Peyer's patch (tissue), 4 donors: ENCODE data around the gene EXOC4. TPM values are rescaled to one million over a fixed set of nuclear protein-coding genes. Genes with fewer than 3 reads are reported as not detected.

ENCODE experiments used
- DNase-seq, 3 donors: peaks; one replicate each; pipeline ENCODE4 v3.0.0-alpha.2; 2017 to 2019
- H3K27ac ChIP-seq, 4 donors: fragments of 200-600 bp; sonication (generic); one replicate each; pipeline ENCODE4 v1.5.1; 2016 to 2019
- H3K27me3 ChIP-seq, 2 donors: fragments of 200-600 bp; sonication (generic); one replicate each; pipeline ENCODE4 v1.5.1; 2019
- H3K36me3 ChIP-seq, 3 donors: fragments of 200-600 bp; sonication (generic); one replicate each; pipeline ENCODE4 v1.5.1; 2016 to 2019
- H3K4me1 ChIP-seq, 4 donors: fragments of 200-600 bp; sonication (generic); one replicate each; pipeline ENCODE4 v1.5.1; 2016 to 2019
- H3K4me3 ChIP-seq, 4 donors: fragments of 200-600 bp; sonication (generic); 1 replicate in 3 of 4; 2 replicates in 1 of 4; pipeline ENCODE4 v1.5.1; 2016 to 2019; ENCODE audit warnings: mild to moderate bottlenecking in 1 of 4
- H3K9me3 ChIP-seq, 4 donors: fragments of 200-600 bp; sonication (generic); one replicate each; pipeline ENCODE4 v1.5.1; 2016 to 2019; ENCODE audit warnings: mild to moderate bottlenecking in 1 of 4
- POLR2A ChIP-seq, 2 donors: fragments of 450-650 bp; IDR thresholded peaks; one replicate each; pipeline ENCODE4 v1.5.1; 2017; ENCODE audit warnings: antibody characterized with exemption in 2 of 2, mild to moderate bottlenecking in 2 of 2, moderate library complexity in 2 of 2
- total RNA-seq, 4 donors: library from RNA; depleted of rRNA; stranded (reverse); fragments of >200 nt; gene quantifications; one replicate each; pipeline ENCODE4 v1.1.0, GENCODE V29; 2016
- TF ChIP-seq, protein P1 (sequence below), 6 experiments: fragments of 450-650 bp in 4 of 6; fragments of 200-600 bp in 2 of 6; sonication (generic) in 1 of 6; IDR thresholded peaks; one replicate each; pipeline ENCODE4 v1.5.1; 2017 to 2019; ENCODE audit warnings: antibody characterized with exemption in 6 of 6, mild to moderate bottlenecking in 3 of 6, moderate library complexity in 1 of 6

EXOC4 gene
- total RNA-seq, 4 donors from 2014 or later: 128 to 502 (median 141) TPM

DNA sequence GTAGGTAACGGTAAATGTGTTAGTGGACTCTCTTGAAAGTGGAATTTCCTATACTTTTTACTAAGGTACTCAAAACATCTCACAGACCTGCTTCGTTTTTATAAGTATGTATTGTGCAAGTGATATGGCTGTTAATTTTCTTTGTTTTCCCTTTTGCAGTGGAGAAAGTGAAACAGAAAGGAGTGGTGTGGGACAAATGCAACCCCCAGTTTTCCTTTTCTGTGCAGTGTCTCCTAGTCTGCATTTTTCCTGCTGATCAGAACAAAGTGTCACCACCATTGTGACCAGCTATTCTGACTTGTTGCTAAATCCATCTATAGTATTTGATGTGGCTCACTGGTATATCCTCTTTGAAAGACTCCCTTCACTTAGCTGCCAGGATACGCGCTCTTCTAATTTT, 410.0 kb downstream of the EXOC4 start:
- no peaks in the 10 kb centered on the region for H3K4me1 ChIP-seq
- H3K4me3 ChIP-seq: no peak overlapping the region
- H3K9me3 ChIP-seq: no peaks in the 10 kb centered on the region
- H3K36me3 ChIP-seq: no peaks in the 10 kb centered on the region
- H3K27me3 ChIP-seq: no peaks in the 10 kb centered on the region
- H3K27ac ChIP-seq: no peak overlapping the region
- TF ChIP-seq POLR2A (IDR thresholded peaks at IDR 0.05): no peak
- TF ChIP-seq, protein P1, sequence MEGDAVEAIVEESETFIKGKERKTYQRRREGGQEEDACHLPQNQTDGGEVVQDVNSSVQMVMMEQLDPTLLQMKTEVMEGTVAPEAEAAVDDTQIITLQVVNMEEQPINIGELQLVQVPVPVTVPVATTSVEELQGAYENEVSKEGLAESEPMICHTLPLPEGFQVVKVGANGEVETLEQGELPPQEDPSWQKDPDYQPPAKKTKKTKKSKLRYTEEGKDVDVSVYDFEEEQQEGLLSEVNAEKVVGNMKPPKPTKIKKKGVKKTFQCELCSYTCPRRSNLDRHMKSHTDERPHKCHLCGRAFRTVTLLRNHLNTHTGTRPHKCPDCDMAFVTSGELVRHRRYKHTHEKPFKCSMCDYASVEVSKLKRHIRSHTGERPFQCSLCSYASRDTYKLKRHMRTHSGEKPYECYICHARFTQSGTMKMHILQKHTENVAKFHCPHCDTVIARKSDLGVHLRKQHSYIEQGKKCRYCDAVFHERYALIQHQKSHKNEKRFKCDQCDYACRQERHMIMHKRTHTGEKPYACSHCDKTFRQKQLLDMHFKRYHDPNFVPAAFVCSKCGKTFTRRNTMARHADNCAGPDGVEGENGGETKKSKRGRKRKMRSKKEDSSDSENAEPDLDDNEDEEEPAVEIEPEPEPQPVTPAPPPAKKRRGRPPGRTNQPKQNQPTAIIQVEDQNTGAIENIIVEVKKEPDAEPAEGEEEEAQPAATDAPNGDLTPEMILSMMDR (IDR thresholded peaks at IDR 0.05): no peak
- no peak for DNase-seq

DNA sequence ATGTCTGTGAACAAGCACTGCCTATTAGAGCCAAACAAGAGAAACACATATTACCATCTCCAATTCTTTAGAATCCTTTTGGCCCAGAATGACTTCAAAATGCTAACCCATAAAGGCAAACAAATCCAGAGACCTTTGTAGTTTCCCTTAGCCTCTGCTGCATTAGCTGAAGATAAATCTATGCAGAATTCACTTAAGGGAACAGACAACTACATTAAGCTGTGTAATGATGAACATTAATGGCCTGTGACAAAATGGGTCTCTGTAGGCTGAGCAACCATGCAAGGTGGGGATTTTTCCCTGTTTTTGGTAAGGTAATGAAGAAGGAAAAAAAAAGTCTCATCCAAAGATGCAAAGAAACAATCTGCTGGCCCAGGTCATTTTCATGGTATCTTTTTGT, 411.6 kb downstream of the EXOC4 start:
- H3K36me3 ChIP-seq: no peaks in the 10 kb centered on the region
- no peaks in the 10 kb centered on the region for H3K9me3 ChIP-seq
- no peaks in the 10 kb centered on the region for H3K27me3 ChIP-seq
- H3K4me3 ChIP-seq: no peak overlapping the region
- H3K4me1 ChIP-seq: no peaks in the 10 kb centered on the region
- DNase-seq: no peak
- TF ChIP-seq, protein P1 (IDR thresholded peaks at IDR 0.05): no peak
- TF ChIP-seq POLR2A (IDR thresholded peaks at IDR 0.05): no peak
- H3K27ac ChIP-seq: no peak overlapping the region

DNA sequence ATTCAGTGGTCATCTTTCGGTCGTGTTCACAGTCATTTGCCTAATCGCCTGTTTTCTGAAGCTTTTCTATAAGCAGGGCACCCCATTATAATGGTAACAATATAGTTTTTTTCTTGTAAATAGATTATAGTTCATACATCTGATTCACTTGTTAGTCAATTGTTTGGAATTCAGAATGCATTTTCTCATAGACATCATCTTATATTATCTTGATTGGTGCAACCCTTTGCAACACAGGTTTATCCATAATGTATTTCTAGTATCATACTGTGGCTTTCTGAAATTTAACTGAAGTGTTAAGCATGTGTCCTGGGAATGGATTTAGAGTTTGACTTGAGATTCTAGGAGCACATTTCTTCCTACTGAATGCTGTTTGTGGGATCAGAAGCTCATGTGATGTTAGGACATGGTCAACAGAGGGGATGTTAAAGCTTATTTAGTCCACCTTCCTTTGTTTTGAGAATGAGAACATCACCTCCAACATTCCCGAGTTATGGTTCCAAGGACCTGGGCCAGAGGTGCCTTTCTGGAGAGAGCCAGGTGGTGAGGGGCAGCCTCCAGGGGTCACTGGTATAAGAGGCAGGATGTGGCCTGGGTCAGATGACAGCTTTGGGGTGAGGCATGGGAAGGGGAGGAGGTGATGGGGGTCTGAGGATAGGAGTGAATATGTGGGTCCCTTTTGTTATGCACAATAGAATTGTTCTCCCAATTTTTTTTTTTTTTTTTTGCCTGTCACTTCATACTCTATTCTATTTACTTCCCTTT, 415.6 kb downstream of the EXOC4 start:
- DNase-seq: no peak
- no peak for TF ChIP-seq POLR2A (IDR thresholded peaks at IDR 0.05)
- TF ChIP-seq, protein P1 (IDR thresholded peaks at IDR 0.05): no peak

DNA sequence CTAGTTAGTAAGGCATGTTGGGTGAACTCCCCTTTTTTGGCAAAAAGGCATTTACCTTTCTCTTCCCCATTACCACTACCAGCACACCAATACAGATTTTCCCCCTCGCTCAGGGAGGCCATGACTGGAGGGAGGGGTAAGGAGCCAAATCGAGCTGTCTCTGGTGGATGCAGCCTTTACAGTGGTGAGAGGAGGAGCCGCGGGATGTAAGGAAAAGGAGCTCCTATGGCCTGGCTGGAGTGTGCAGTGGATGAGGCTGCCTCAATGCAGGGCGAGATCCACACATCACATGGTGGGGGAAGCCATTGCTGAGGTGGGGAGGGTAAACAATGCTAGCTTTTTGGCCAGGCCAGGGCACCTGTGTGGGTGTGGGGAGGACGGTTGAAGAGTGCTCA, 416.2 kb downstream of the EXOC4 start:
- Histone ChIP-seq H3K27ac (no peak overlapping the region), H3K4me3 (no peak overlapping the region), H3K4me1 (no peaks in the 10 kb centered on the region), H3K9me3 (no peaks in the 10 kb centered on the region), H3K36me3 (no peaks in the 10 kb centered on the region), H3K27me3 (no peaks in the 10 kb centered on the region)
- TF ChIP-seq POLR2A (IDR thresholded peaks at IDR 0.05): no peak
- TF ChIP-seq, protein P1 (IDR thresholded peaks at IDR 0.05): no peak
- DNase-seq: no peak

More for the DNA sequence above, 415.6 kb downstream of the EXOC4 start:
- no peaks in the 10 kb centered on the region for H3K9me3 ChIP-seq
- no peaks in the 10 kb centered on the region for H3K27me3 ChIP-seq
- no peaks in the 10 kb centered on the region for H3K36me3 ChIP-seq
- H3K4me1 ChIP-seq: no peaks in the 10 kb centered on the region
- H3K27ac ChIP-seq: no peak overlapping the region
- no peak overlapping the region for H3K4me3 ChIP-seq

DNA sequence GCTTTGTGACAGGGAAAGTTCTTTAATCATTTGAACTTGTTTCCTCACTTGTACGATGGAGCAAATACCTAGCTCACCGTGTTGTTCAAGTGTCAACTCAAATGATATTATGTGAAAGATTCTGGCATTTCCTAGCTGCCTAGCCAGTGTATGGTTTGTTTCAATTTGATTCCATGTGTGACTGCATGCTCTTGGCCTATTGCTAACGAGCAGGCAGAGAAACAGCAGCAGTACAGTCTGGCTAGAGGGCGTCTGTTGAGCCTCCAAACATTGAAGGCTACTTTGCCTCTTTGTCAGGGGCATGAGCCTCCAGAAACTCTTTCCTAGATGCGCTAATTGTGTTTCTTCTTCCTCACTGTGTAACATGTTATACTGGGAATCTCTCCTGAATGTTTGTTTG, 417.4 kb downstream of the EXOC4 start:
- Histone ChIP-seq H3K27ac (no peak overlapping the region), H3K4me1 (no peaks in the 10 kb centered on the region), H3K27me3 (no peaks in the 10 kb centered on the region), H3K4me3 (no peak overlapping the region), H3K36me3 (no peaks in the 10 kb centered on the region), H3K9me3 (no peaks in the 10 kb centered on the region)
- TF ChIP-seq POLR2A (IDR thresholded peaks at IDR 0.05): no peak
- DNase-seq: no peak

DNA sequence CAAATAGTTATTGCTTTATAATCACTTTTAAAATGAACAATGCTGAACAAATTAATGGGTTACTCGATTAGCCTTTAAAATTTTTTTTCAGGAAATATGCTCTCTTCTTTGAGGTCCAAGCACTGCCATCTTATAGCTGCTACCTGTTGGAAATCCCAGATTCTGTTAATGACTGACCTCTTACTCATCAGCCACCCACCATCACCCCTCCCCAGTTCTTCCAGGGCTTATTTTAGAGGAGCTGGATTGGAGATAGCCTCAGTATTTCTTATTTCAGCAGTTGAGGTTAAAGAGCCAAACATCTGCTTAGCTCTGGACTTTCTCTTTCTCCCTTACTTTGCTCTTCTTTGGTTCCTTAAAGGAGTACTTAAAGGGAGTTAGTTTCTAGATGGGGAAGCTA, 420.0 kb downstream of the EXOC4 start:
- H3K9me3 ChIP-seq: no peaks in the 10 kb centered on the region
- no peaks in the 10 kb centered on the region for H3K27me3 ChIP-seq
- H3K27ac ChIP-seq: no peak overlapping the region
- TF ChIP-seq, protein P1 (IDR thresholded peaks at IDR 0.05): no peak
- no peaks in the 10 kb centered on the region for H3K36me3 ChIP-seq
- no peak for DNase-seq
- no peaks in the 10 kb centered on the region for H3K4me1 ChIP-seq
- no peak overlapping the region for H3K4me3 ChIP-seq
